Activated CD8-positive, alpha-beta memory T cell treated with anti-CD3 and anti-CD28 coated beads for 48 hours (primary cell): ENCODE measurements around the gene PTPRN2.
"Not testable (repeated sequence)": the region's sequence is repeated elsewhere in the genome, so short reads cannot be mapped to it uniquely, and the experiment has no call there.

Source experiments
- DNase-seq, 3 experiments: peaks; one replicate each; pipeline ENCODE4 v3.0.0-alpha.2; 2020; ENCODE audit warnings: low read depth in 2 of 3, low spot score in 2 of 3

Gene PTPRN2

GRCh38 chr7:158355456-158356065, 232.1 kb downstream of the PTPRN2 start:
- DNase-seq = no peak

- no peak for DNase-seq
Measured at GRCh38 chr7:158354861-158355260, 232.8 kb downstream of the PTPRN2 start.

- DNase-seq = no peak
Measured at GRCh38 chr7:158353606-158354570, 233.7 kb downstream of the PTPRN2 start.

GRCh38 chr7:158351899-158352729, 235.5 kb downstream of the PTPRN2 start:
- DNase-seq = not testable (repeated sequence)

GRCh38 chr7:158351481-158351880, 236.1 kb downstream of the PTPRN2 start:
- DNase-seq = no peak

GRCh38 chr7:158351051-158351450, 236.6 kb downstream of the PTPRN2 start:
- DNase-seq = no peak

GRCh38 chr7:158350166-158350900, 237.3 kb downstream of the PTPRN2 start:
- no peak for DNase-seq

- no peak for DNase-seq
Measured at GRCh38 chr7:158348446-158348845, 239.2 kb downstream of the PTPRN2 start.

- not testable (repeated sequence) for DNase-seq
Measured at GRCh38 chr7:158348039-158348438, 239.6 kb downstream of the PTPRN2 start.

GRCh38 chr7:158345731-158346130, 241.9 kb downstream of the PTPRN2 start:
- no peak for DNase-seq

GRCh38 chr7:158344706-158345300, 242.8 kb downstream of the PTPRN2 start:
- DNase-seq = no peak

GRCh38 chr7:158343936-158344455, 243.6 kb downstream of the PTPRN2 start:
- no peak for DNase-seq

GRCh38 chr7:158343526-158343925, 244.1 kb downstream of the PTPRN2 start:
- DNase-seq = no peak

- not testable (repeated sequence) for DNase-seq
Measured at GRCh38 chr7:158341097-158341496, 246.5 kb downstream of the PTPRN2 start.

GRCh38 chr7:158336952-158337351, 250.7 kb downstream of the PTPRN2 start:
- not testable (repeated sequence) for DNase-seq

- DNase-seq = not testable (repeated sequence)
Measured at GRCh38 chr7:158332516-158332915, 255.1 kb downstream of the PTPRN2 start.

- DNase-seq = not testable (repeated sequence)
Measured at GRCh38 chr7:158331826-158332450, 255.7 kb downstream of the PTPRN2 start.

- no peak for DNase-seq
Measured at GRCh38 chr7:158329686-158330085, 257.9 kb downstream of the PTPRN2 start.

- DNase-seq = no peak
Measured at GRCh38 chr7:158329014-158329610, 258.5 kb downstream of the PTPRN2 start.
